IMR-90 (cell line): Measurements from ENCODE around the gene NFKBIA. TPM values are rescaled to one million over a fixed set of nuclear protein-coding genes. Genes with fewer than 3 reads are reported as not detected.

Experiments used
- ATAC-seq: fragments of 200-7000 bp; cut with Tn5 transposase; 2 replicates; pipeline ENCODE4 v1.9.1; 2020; ENCODE audit warnings: low read depth, mild to moderate bottlenecking, moderate library complexity
- BruUV-seq: library from RNA; stranded (reverse); fragments of 400-500 nt; replicated peaks from 2 replicates; lab custom pipeline; 2021; lab: Mats Ljungman, UMichigan
- CTCF ChIA-PET: fragments of 300-600 bp; formaldehyde crosslinking; extraction: SDS; loops from one replicate; lab custom pipeline; 2021; ENCODE audit warnings: antibody characterized with exemption; lab: Yijun Ruan, JAX
- POLR2A ChIA-PET: fragments of 300-600 bp; sonication (Branson Sonifier 250); formaldehyde crosslinking; loops from one replicate; lab custom pipeline; 2022; ENCODE audit warnings: antibody characterized with exemption; ENCODE audit not compliant: unreplicated experiment; lab: Charles Lee
- DNase-seq: peaks from one replicate; pipeline ENCODE4 v3.0.0; 2013
- H2AFZ ChIP-seq: replicated peaks from 2 replicates; pipeline ENCODE3; 2013; ENCODE audit warnings: low read length, mild to moderate bottlenecking; ENCODE audit not compliant: poor library complexity
- H2AK5ac ChIP-seq: 2 replicates; pipeline ENCODE4 v1.6.1; 2013; ENCODE audit warnings: low read depth, low read length, inconsistent platforms
- H2AK9ac ChIP-seq: replicated peaks from 2 replicates; pipeline ENCODE3; 2013; ENCODE audit warnings: mild to moderate bottlenecking, low read depth, low read length, moderate library complexity; ENCODE audit not compliant: poor library complexity
- H2BK120ac ChIP-seq: 2 replicates; pipeline ENCODE4 v1.6.1; 2013; ENCODE audit warnings: low read depth, low read length, inconsistent platforms
- H2BK15ac ChIP-seq: 3 replicates; pipeline ENCODE4 v1.6.1; 2013; ENCODE audit warnings: low read depth, low read length, inconsistent platforms
- H2BK20ac ChIP-seq: 2 replicates; pipeline ENCODE4 v1.6.1; 2013; ENCODE audit warnings: low read depth, mild to moderate bottlenecking, inconsistent platforms, low read length, moderate library complexity
- H2BK5ac ChIP-seq: 2 replicates; pipeline ENCODE4 v1.6.1; 2013; ENCODE audit warnings: mild to moderate bottlenecking, low read depth, low read length, inconsistent platforms; ENCODE audit not compliant: poor library complexity, severe bottlenecking
- H3K14ac ChIP-seq: replicated peaks from 2 replicates; pipeline ENCODE4 v1.6.1; 2013; ENCODE audit warnings: low read depth, low read length, inconsistent platforms
- H3K18ac ChIP-seq: 2 replicates; pipeline ENCODE4 v1.6.1; 2013; ENCODE audit warnings: low read depth, low read length, control low read depth
- H3K23ac ChIP-seq: 2 replicates; pipeline ENCODE4 v1.6.1; 2013; ENCODE audit warnings: low read depth, low read length, inconsistent platforms
- H3K27ac ChIP-seq: 2 replicates; pipeline ENCODE4 v1.5.1; 2013; ENCODE audit warnings: mild to moderate bottlenecking, control low read depth, low read length; ENCODE audit not compliant: insufficient read depth
- H3K27me3 ChIP-seq: 2 replicates; pipeline ENCODE4 v1.6.1; 2013; ENCODE audit warnings: low read length; ENCODE audit not compliant: control insufficient read depth, insufficient read depth
- H3K36me3 ChIP-seq: 2 replicates; pipeline ENCODE4 v1.6.1; 2013; ENCODE audit warnings: low read length, mixed read lengths; ENCODE audit not compliant: control insufficient read depth, insufficient read depth
- H3K4ac ChIP-seq: 2 replicates; pipeline ENCODE4 v1.6.1; 2013; ENCODE audit warnings: low read depth, low read length, inconsistent platforms
- H3K4me1 ChIP-seq: 2 replicates; pipeline ENCODE4 v1.6.1; 2013; ENCODE audit warnings: low read length, mixed read lengths; ENCODE audit not compliant: control insufficient read depth, insufficient read depth
- H3K4me2 ChIP-seq: 2 replicates; pipeline ENCODE4 v1.6.1; 2013; ENCODE audit warnings: low read depth, mild to moderate bottlenecking, control low read depth, low read length, moderate library complexity
- H3K4me3 ChIP-seq: 2 replicates; pipeline ENCODE4 v1.5.1; 2013; ENCODE audit warnings: low read depth, mild to moderate bottlenecking, control low read depth, low read length, moderate library complexity; ENCODE audit not compliant: insufficient read depth
- H3K56ac ChIP-seq: 2 replicates; pipeline ENCODE4 v1.6.1; 2013; ENCODE audit warnings: low read length, inconsistent platforms; ENCODE audit not compliant: insufficient read depth; ENCODE audit errors: extremely low read depth
- H3K79me1 ChIP-seq, 2 experiments: 2 replicates each; pipeline ENCODE4 v1.6.1; 2013; ENCODE audit warnings: low read length in 2 of 2, inconsistent platforms in 1 of 2, low read depth in 1 of 2
- H3K9ac ChIP-seq: 2 replicates; pipeline ENCODE4 v1.6.1; 2013; ENCODE audit warnings: low read depth, low read length, control low read depth
- H3K9me1 ChIP-seq: 2 replicates; pipeline ENCODE4 v1.6.1; 2013; ENCODE audit warnings: low read length, inconsistent platforms; ENCODE audit not compliant: insufficient read depth
- H3K9me3 ChIP-seq: 2 replicates; pipeline ENCODE4 v1.6.1; 2013; ENCODE audit warnings: low read length; ENCODE audit not compliant: control insufficient read depth, insufficient read depth
- H4K20me1 ChIP-seq: 2 replicates; pipeline ENCODE4 v1.6.1; 2013; ENCODE audit warnings: low read length, inconsistent platforms; ENCODE audit not compliant: insufficient read depth
- H4K5ac ChIP-seq: 2 replicates; pipeline ENCODE4 v1.6.1; 2013; ENCODE audit warnings: mild to moderate bottlenecking, low read depth, low read length, control low read depth
- H4K8ac ChIP-seq, 2 experiments: 2 replicates each; pipeline ENCODE4 v1.6.1; 2013; ENCODE audit warnings: low read depth in 2 of 2, low read length in 2 of 2, control low read depth in 1 of 2, inconsistent platforms in 1 of 2
- H4K91ac ChIP-seq: 2 replicates; pipeline ENCODE4 v1.6.1; 2013; ENCODE audit warnings: low read depth, low read length, inconsistent platforms; ENCODE audit not compliant: insufficient read depth
- CEBPB ChIP-seq: IDR thresholded peaks from 2 replicates; pipeline ENCODE4 v1.6.1; 2012; ENCODE audit warnings: low read depth, low read length, improper control_type of control experiment
- CHD1 ChIP-seq: IDR thresholded peaks from 2 replicates; pipeline ENCODE4 v1.6.1; 2012; ENCODE audit warnings: low read depth, low read length, improper control_type of control experiment
- FOS ChIP-seq: fragments of 150-350 bp; IDR thresholded peaks from 2 replicates; pipeline ENCODE4 v1.6.1; 2016; ENCODE audit warnings: low read depth, low read length
- MXI1 ChIP-seq: IDR thresholded peaks from 2 replicates; pipeline ENCODE4 v1.6.1; 2012; ENCODE audit warnings: low read depth, mild to moderate bottlenecking, low read length, moderate library complexity, borderline replicate concordance
- RAD21 ChIP-seq: IDR thresholded peaks from 2 replicates; pipeline ENCODE4 v1.6.1; 2012; ENCODE audit warnings: low read length, improper control_type of control experiment
- RFX5 ChIP-seq: IDR thresholded peaks from 2 replicates; pipeline ENCODE4 v1.8.0; 2012; ENCODE audit warnings: low read depth, mild to moderate bottlenecking, low read length, moderate library complexity
- SMC3 ChIP-seq: fragments of 150-350 bp; IDR thresholded peaks from 2 replicates; pipeline ENCODE4 v1.6.1; 2016; ENCODE audit warnings: low read depth, mild to moderate bottlenecking, antibody characterized with exemption, low read length, moderate library complexity
- WGBS, 2 experiments: methylation state at CpG; one replicate each; pipeline versions ENCODE4 v1.1.5 to v1.1.7; 2013; ENCODE audit warnings: missing lambda C conversion rate in 2 of 2; ENCODE audit not compliant: insufficient read length in 1 of 2; ENCODE audit errors: extremely low coverage in 2 of 2; 5-methylcytosine and 5-hydroxymethylcytosine counted together
- dilution Hi-C: fragments of 300-500 bp; cut with HindIII; formaldehyde crosslinking; loops from one replicate; pipeline ENCODE4 v1.14.3; 2018; ENCODE audit warnings: low sequenced_read_pairs; ENCODE audit not compliant: unreplicated experiment
- in situ Hi-C: fragments of 300-500 bp; cut with MboI; formaldehyde crosslinking; loops from 3 replicates; pipeline ENCODE4 v1.14.3; 2019; ENCODE audit warnings: low sequenced_read_pairs, inconsistent platforms, mixed read lengths
- intact Hi-C: fragments of 100-400 bp; cut with micrococcal nuclease; formaldehyde crosslinking; loops from 2 replicates; pipeline ENCODE4 v1.10.0; 2022
- polyA plus RNA-seq, 3 experiments: library from polyadenylated mRNA; depleted of rRNA; stranded (reverse); fragments of >200 nt; gene quantifications; 2 replicates each; pipeline ENCODE4 v1.2.3, GENCODE V29; 2012; ENCODE audit warnings: low replicate concordance in 1 of 3
- total RNA-seq: library from RNA; depleted of rRNA; stranded (reverse); fragments of >200 nt; gene quantifications from 2 replicates; pipeline ENCODE4 v1.2.3, GENCODE V29; 2012
- TF ChIP-seq, protein P1 (sequence below): conservative IDR thresholded peaks from 2 replicates; pipeline ENCODE4 v1.5.1; 2012; ENCODE audit warnings: mild to moderate bottlenecking, low read depth, low read length, improper control_type of control experiment

NFKBIA gene
- total and polyA plus RNA-seq, 2 of the 4 experiments (the other 2 are of a cell fraction), result 71.1 to 97.1 TPM

DNA sequence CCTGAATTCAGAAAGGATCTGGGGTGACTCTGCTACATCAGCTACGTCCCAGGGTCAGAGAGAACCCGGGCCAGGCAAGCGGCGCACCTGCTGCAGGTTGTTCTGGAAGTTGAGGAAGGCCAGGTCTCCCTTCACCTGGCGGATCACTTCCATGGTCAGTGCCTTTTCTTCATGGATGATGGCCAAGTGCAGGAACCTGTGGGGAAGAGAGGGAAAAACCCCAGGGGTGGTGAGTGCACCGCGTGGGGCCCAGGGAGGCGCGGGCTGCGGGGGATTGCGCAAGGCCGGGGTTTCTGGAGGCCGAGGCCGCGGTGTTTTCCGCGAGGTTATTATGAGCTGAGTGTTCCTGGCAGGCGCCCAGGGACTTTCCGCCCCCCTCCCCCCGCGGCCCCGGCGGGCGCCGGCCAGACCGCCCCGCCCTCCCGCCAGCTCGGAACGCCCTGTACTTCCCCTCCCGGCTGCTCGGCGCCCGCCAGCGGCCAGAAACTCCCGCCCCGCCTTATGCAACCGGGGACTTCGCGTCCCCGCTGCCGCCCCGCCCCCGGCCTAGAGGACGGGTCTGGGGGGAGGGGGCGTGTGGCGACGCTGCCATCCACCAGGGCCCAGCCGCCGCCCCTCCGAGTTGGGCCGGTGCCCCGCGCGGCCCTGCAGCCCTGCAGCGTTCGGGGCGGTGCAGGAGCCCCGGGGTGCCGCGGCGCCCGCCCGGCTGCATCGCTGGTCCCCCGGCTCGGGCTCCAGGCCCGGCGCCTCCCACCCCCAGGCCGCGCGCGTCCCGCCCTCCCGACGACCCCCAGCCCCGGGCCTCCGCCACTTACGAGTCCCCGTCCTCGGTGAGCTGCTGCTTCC, 723 bp downstream of the NFKBIA start (continued):
- TF ChIP-seq CHD1, result 0 out of 2 replicates have a peak, but pooled peaks have one; percentile 17
- TF ChIP-seq MXI1, result peak; percentile 81
- TF ChIP-seq CEBPB, result peak; percentile 99

DNA sequence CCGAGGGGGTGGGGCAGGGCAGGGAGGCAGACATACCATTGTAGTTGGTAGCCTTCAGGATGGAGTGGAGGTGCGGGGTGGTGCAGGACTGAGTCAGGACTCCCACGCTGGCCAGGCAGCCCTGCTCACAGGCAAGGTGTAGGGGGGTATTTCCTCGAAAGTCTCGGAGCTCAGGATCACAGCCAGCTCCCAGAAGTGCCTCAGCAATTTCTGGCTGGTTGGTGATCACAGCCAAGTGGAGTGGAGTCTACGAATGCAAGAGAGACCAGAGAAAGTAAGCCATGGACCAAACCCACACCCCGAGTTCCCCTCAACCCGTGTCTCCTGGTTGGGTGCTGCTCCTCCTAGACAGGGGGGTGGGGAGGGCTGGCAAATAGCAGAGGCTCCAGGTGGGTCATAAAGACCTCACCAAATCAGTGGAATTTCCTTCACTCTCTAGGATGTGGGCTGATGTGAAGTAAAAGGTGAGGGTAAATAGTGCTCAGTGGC, 1.4 kb downstream of the NFKBIA start:
- BruUV-seq, result no TSS peak

More for the DNA sequence above, 1.4 kb downstream of the NFKBIA start:
- Histone ChIP-seq H2BK15ac (peak overlapping the region; percentile 90), H3K9me3 (no peaks in the 10 kb centered on the region), H4K20me1 (peaks cover 33% of the 10 kb centered on the region), H3K9me1 (peaks cover 20% of the 10 kb centered on the region), H2AK5ac (peak overlapping the region; percentile 97), H4K91ac (peak overlapping the region; percentile 89), H3K14ac (peak overlapping the region; percentile 98), H3K79me1 (peaks cover 35 to 52% of the 10 kb centered on the region in 2 experiments), H3K4me1 (peaks cover 15% of the 10 kb centered on the region), H2BK5ac (peak overlapping the region; percentile 88), H3K4me2 (peak overlapping the region; percentile 84), H3K18ac (peak overlapping the region; percentile 55), H3K27me3 (no peaks in the 10 kb centered on the region), H2BK120ac (peak overlapping the region; percentile 74), H3K4ac (peak overlapping the region; percentile 98), H3K9ac (peak overlapping the region; percentile 89), H3K23ac (peak overlapping the region; percentile 94), H4K5ac (peak overlapping the region; percentile 73), H3K36me3 (peaks cover 27% of the 10 kb centered on the region), H3K4me3 (peak overlapping the region; percentile 58), H3K56ac (peak overlapping the region; percentile 89), H2AK9ac (peak overlapping the region; percentile 92), H2BK20ac (peak overlapping the region; percentile 64), H2AFZ (peak overlapping the region; percentile 54), H4K8ac (peak overlapping the region; percentile 74 to 83), H3K27ac (peak overlapping the region; percentile 94)
- intact Hi-C loops, result loop anchor here (1.0 to 5.0 kb wide), 3 partner anchors 18 to 96 kb away; no protein-coding TSS in a partner anchor
- in situ Hi-C loops, result loop anchor here (10.0 to 25.0 kb wide), 2 partner anchors 108 to 741 kb away; partner anchors contain the start of gene PSMA6
- DNase-seq (peak; percentile 58), ATAC-seq (no peak)
- no peak for TF ChIP-seq FOS
- no peak for TF ChIP-seq RFX5
- TF ChIP-seq CHD1, result peak; percentile 33; the same call in 1 of the 2 replicates
- TF ChIP-seq, protein P1, sequence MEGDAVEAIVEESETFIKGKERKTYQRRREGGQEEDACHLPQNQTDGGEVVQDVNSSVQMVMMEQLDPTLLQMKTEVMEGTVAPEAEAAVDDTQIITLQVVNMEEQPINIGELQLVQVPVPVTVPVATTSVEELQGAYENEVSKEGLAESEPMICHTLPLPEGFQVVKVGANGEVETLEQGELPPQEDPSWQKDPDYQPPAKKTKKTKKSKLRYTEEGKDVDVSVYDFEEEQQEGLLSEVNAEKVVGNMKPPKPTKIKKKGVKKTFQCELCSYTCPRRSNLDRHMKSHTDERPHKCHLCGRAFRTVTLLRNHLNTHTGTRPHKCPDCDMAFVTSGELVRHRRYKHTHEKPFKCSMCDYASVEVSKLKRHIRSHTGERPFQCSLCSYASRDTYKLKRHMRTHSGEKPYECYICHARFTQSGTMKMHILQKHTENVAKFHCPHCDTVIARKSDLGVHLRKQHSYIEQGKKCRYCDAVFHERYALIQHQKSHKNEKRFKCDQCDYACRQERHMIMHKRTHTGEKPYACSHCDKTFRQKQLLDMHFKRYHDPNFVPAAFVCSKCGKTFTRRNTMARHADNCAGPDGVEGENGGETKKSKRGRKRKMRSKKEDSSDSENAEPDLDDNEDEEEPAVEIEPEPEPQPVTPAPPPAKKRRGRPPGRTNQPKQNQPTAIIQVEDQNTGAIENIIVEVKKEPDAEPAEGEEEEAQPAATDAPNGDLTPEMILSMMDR, result no peak
- TF ChIP-seq RAD21, result no peak
- TF ChIP-seq SMC3, result no peak
- no CpG with 5 or more reads among the region's 8 CpGs for WGBS, 2 experiments
- dilution Hi-C loops, result no loop called here
- CTCF ChIA-PET, result interaction anchor here (1.2 to 1.8 kb wide), 2 partner anchors 111 to 188 kb away, joined by 3 to 5 read pairs; partner anchors contain the start of gene PSMA6
- POLR2A ChIA-PET, result interaction anchor here (0.6 to 1.5 kb wide), 2 partner anchors 9 to 112 kb away, joined by 3 to 4 read pairs; no protein-coding TSS in a partner anchor
